HG03460 (cell line): ENCODE measurements around the gene LAMA4.
"Not testable (repeated sequence)": the region's sequence is repeated elsewhere in the genome, so short reads cannot be mapped to it uniquely, and the experiment has no call there.

ENCODE experiments used
- ATAC-seq: cut with Tn5 transposase; IDR thresholded peaks from one replicate; pipeline ENCODE4 v1.9.1; 2021; ENCODE audit not compliant: unreplicated experiment

The LAMA4 gene

DNA sequence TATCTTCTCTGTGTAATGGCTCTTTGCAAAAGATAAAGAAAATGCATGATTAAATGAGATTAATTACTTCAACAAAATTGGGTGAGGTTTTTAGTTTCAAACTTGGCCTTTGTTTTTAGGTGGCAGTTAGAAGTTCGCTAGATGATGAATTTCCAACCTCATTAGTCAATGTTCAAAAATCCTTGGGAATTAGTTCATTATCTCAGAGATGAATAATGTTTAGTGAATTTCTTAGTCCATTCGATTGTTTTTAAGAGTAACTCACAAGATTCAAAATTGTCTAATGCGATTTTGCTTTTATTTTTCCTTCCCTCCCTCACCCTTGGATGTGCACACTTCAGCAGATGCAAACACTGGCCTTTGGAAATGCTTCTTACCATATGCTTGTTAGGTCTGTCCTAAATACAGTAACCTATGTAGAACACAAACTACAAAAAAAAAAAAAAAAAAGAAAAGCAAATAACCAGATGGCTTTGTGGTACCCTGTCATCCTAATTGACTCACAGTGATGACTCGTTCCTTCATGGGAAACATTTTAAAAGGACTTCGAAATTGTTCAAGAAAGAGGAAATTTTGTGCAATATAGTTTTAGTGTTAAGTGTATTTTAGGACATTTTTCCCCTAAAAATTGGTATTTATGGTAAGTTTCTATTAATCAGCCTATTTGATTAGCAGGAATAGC, 100.3 kb downstream of the LAMA4 start:
- ATAC-seq, result no peak

- no peak for ATAC-seq
Observed at GRCh38 chr6:112150363-112150762, 104.0 kb downstream of the LAMA4 start.

DNA sequence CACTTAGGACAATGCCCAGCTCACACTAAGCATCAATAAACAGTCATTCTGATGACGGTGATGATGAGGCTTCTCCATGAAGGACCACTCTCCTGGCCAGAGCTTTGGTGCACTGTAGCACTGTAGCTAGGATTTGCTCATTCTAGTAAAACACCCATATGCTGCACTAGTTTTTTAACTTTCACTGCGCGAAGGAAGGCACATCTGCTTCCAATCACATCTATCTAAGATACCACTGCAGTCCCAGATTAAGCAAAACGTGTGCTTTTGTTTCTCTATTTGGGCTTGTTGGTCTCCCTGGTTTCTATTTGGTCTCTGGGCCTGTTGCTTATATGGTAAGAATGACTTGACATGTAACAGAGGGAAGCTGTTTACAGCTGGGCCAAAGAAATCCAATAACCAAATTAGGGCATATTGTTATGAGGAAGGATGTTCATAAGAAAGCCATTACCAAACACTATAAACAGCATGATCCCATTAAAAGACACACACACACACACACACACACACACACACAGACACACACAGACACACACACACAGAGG, 104.6 kb downstream of the LAMA4 start:
- no peak for ATAC-seq

GRCh38 chr6:112149236-112149635, 105.1 kb downstream of the LAMA4 start:
- ATAC-seq, result no peak

DNA sequence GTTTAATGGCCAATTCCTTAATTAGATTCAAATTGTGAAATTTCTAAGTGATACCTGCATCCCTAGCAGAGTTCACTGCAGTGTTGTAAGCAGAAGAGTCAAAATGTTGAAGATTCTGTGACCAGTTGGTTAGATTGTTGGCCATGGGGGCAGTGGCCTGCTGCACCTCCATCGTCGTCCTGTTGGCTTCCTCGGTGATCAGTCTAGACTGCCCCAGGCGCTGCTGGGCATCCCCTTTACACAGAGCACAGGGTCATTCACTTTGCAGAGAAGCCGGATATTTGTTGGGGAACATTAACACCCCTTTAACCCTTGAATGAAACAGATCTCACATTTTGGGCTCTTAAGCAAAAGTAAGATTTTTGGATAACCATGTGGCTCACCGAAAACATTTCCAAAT, 106.3 kb downstream of the LAMA4 start:
- no peak for ATAC-seq

GRCh38 chr6:112145080-112145573, 109.2 kb downstream of the LAMA4 start:
- ATAC-seq, result no peak

GRCh38 chr6:112144145-112144926, 110.0 kb downstream of the LAMA4 start:
- ATAC-seq, result no peak

DNA sequence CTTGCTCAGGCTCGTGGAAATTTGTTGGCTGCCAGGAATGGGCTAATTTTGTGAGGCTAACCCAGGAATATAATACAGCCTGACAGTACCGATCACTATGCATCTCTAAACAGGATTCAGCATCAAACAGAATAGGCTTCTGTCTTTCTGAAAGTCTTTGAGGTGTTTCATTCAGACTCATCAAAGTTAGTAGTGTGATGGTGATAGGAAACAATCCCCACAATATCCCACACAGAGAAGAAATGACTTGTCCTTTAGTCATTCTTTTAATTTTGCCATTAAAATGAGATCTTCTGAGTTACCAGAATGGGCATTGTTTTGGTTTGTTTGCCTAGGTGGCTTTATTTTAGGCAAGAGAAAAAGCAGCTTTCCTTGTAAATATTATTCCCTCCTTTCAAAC, 112.7 kb downstream of the LAMA4 start:
- no peak for ATAC-seq

GRCh38 chr6:112139052-112139451, 115.3 kb downstream of the LAMA4 start:
- no peak for ATAC-seq

- no peak for ATAC-seq
Observed at GRCh38 chr6:112130878-112131277, 123.5 kb downstream of the LAMA4 start.

- ATAC-seq, result no peak
Observed at GRCh38 chr6:112128208-112128607, 126.2 kb downstream of the LAMA4 start.

GRCh38 chr6:112123982-112124381, 130.4 kb downstream of the LAMA4 start:
- no peak for ATAC-seq

- no peak for ATAC-seq
Observed at GRCh38 chr6:112122756-112123155, 131.6 kb downstream of the LAMA4 start.

DNA sequence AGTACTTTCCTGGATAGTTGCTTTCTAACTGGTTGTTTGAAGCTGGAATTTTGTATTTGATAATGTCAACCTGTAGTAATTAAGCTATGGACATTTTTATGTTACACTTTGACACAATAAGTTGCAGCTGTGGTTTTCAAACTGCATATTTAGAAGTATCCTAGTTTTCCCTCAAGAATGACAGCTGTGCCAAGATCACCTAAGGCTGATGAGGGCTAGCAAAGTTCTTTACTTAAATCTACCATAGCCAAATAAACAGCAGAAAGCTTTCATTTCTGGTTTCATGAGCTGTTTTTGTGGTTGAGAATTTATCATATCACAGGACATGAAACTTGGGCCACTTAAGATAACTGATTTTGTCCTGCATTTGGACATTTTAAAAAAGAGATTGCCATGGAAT, 136.3 kb downstream of the LAMA4 start:
- ATAC-seq, result no peak

DNA sequence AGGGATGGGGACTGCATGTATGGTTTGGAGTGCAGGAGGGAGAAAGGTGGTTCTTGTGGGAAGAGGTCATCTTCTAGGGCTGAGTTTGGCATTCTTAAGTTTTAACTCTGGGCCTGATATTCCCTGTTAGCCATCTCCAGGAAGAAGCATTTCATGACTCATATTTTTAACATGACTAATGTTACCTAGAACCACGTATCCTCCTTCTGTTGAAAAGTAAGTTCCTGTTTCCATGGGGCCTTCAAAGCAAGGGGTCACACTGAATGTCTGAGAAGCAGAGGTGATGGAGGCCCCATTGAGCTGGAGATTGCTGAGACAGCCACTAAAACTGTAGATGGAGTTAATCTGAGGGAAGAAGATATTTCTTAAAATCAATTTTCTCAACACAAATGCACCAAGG, 136.8 kb downstream of the LAMA4 start:
- no peak for ATAC-seq

- no peak for ATAC-seq
Observed at GRCh38 chr6:112116221-112116620, 138.1 kb downstream of the LAMA4 start.

DNA sequence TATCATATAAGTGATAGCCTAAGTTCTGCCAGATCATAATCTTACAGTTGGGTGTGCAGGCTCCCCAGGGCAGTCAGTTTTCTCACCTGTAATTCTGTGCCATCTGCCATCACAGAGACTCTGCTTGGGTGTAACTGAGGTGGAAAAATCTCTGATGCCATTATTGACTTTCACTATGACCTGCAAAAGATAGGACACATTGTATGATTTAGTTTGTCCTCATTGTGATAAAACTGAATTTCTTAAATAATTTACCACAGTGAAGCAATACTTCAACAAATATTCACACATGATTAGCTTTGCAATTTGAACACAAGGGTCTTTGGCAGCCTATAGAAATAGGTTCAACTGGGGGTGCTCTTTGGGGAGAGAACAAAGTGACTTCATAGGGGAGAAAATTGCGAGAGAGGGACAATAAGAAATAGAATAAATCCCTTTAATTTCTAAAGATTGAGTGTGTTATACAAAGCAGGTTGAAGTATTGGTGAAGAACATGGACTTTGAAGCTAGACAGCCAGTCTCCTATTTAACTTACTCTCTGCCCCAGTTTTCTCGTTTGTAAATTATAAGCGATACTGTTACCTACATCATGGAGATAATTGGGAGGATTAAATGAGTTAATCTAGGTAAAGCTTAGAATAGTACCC, 139.7 kb downstream of the LAMA4 start:
- no peak for ATAC-seq

GRCh38 chr6:112113918-112114317, 140.4 kb downstream of the LAMA4 start:
- no peak for ATAC-seq

DNA sequence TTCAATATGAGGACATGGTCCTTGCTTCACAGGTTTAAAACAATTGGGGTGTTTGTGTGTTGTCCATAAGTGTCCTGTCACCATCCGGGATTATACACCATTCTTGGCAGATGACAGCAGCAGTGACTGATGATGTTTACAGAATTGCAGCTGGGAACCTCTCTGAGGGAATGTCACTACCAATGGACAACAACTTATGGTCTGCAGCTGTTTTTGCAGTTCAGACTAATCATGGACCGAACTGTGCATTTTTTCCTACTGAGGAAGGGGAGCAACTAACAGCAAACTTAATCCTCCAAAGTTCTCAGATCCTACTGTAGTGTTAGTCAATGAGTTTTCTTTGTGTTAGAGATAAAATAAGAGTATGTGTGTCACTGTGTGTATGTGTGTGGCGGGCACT, 140.9 kb downstream of the LAMA4 start:
- no peak for ATAC-seq

- no peak for ATAC-seq
Observed at GRCh38 chr6:112109262-112109661, 145.1 kb downstream of the LAMA4 start.

- ATAC-seq, result no peak
Observed at GRCh38 chr6:112106562-112106961, 147.8 kb downstream of the LAMA4 start.

GRCh38 chr6:112106026-112106425, 148.3 kb downstream of the LAMA4 start:
- not testable (repeated sequence) for ATAC-seq
